GM12878 (cell line): ENCODE data around the gene ZNF385C. TPM values are rescaled to one million over a fixed set of nuclear protein-coding genes. Genes with fewer than 3 reads are reported as not detected.

ENCODE experiments used
- CBFB ChIP-seq: IDR thresholded peaks from 2 replicates; pipeline ENCODE4 v1.6.1; 2016; ENCODE audit warnings: antibody characterized with exemption, low read depth
- EGR1 ChIP-seq, 2 experiments: IDR thresholded peaks; 1 replicate in 1 of 2; 2 replicates in 1 of 2; pipeline ENCODE4 v1.6.1; 2011 to 2012; ENCODE audit warnings: low read depth in 2 of 2, low read length in 2 of 2, borderline replicate concordance in 1 of 2, mild to moderate bottlenecking in 1 of 2, moderate library complexity in 1 of 2
- HCFC1 ChIP-seq: fragments of 150-350 bp; IDR thresholded peaks from 2 replicates; pipeline ENCODE4 v1.6.1; 2014; ENCODE audit warnings: low read length
- HDAC6 ChIP-seq: fragments of 200-600 bp; sonication (generic); IDR thresholded peaks from one replicate; pipeline ENCODE4 v1.8.0; 2017; ENCODE audit warnings: antibody characterized with exemption; ENCODE audit not compliant: unreplicated experiment
- IRF5 ChIP-seq: fragments of 450-650 bp; IDR thresholded peaks from 2 replicates; pipeline ENCODE4 v1.6.1; 2017; ENCODE audit warnings: borderline replicate concordance
- MTA2 ChIP-seq: fragments of 450-650 bp; IDR thresholded peaks from 2 replicates; pipeline ENCODE4 v1.6.1; 2016; ENCODE audit warnings: low read depth, mild to moderate bottlenecking, moderate library complexity
- NFXL1 ChIP-seq: fragments of 450-650 bp; IDR thresholded peaks from 2 replicates; pipeline ENCODE4 v1.6.1; 2017; ENCODE audit warnings: antibody characterized with exemption, mild to moderate bottlenecking, borderline replicate concordance
- NR2C2 ChIP-seq: IDR thresholded peaks from 2 replicates; pipeline ENCODE4 v1.6.1; 2011; ENCODE audit warnings: borderline replicate concordance, low read depth; ENCODE audit not compliant: control insufficient read depth, insufficient read length
- NR2F1 ChIP-seq: fragments of 450-650 bp; conservative IDR thresholded peaks from 2 replicates; pipeline ENCODE4 v1.6.1; 2017; ENCODE audit warnings: mild to moderate bottlenecking
- PAX8 ChIP-seq: fragments of 450-650 bp; IDR thresholded peaks from 2 replicates; pipeline ENCODE4 v1.6.1; 2017; ENCODE audit warnings: mild to moderate bottlenecking, moderate library complexity
- POLR2A ChIP-seq: IDR thresholded peaks from 2 replicates; pipeline ENCODE4 v1.6.1; 2011; ENCODE audit warnings: low read depth, mild to moderate bottlenecking, low read length
- POLR2AphosphoS2 ChIP-seq: IDR thresholded peaks from 2 replicates; pipeline ENCODE4 v1.6.1; 2011; ENCODE audit warnings: low read depth, mild to moderate bottlenecking, low read length, improper control_type of control experiment, moderate library complexity
- POU2F2 ChIP-seq: IDR thresholded peaks from 3 replicates; pipeline ENCODE4 v1.6.1; 2011; ENCODE audit warnings: low read depth, mild to moderate bottlenecking, low read length, borderline replicate concordance
- RAD21 ChIP-seq: IDR thresholded peaks from 2 replicates; pipeline ENCODE4 v1.6.1; 2011; ENCODE audit warnings: mild to moderate bottlenecking, low read depth, low read length, moderate library complexity; ENCODE audit not compliant: insufficient read depth
- RBBP5 ChIP-seq: fragments of 200-600 bp; sonication (generic); conservative IDR thresholded peaks from 2 replicates; pipeline ENCODE4 v1.6.1; 2016
- SMARCA5 ChIP-seq: fragments of 450-650 bp; IDR thresholded peaks from 2 replicates; pipeline ENCODE4 v1.6.1; 2017; ENCODE audit warnings: mild to moderate bottlenecking
- SPI1 ChIP-seq: IDR thresholded peaks from 2 replicates; pipeline ENCODE4 v1.6.1; 2011; ENCODE audit warnings: low read depth, mild to moderate bottlenecking, low read length, moderate library complexity, borderline replicate concordance; ENCODE audit not compliant: insufficient read depth
- SUZ12 ChIP-seq: fragments of 200-600 bp; sonication (generic); IDR thresholded peaks from one replicate; pipeline ENCODE4 v1.6.1; 2018; ENCODE audit warnings: antibody characterized with exemption, mild to moderate bottlenecking; ENCODE audit not compliant: unreplicated experiment
- ZNF24 ChIP-seq: fragments of 450-650 bp; IDR thresholded peaks from 2 replicates; pipeline ENCODE4 v1.6.1; 2017; ENCODE audit warnings: antibody characterized with exemption, mild to moderate bottlenecking
- ZNF384 ChIP-seq: IDR thresholded peaks from 2 replicates; pipeline ENCODE4 v1.6.1; 2012; ENCODE audit warnings: low read depth, mild to moderate bottlenecking, low read length, improper control_type of control experiment, borderline replicate concordance
- ZNF592 ChIP-seq: fragments of 450-650 bp; IDR thresholded peaks from 2 replicates; pipeline ENCODE4 v1.6.1; 2017; ENCODE audit warnings: mild to moderate bottlenecking, moderate library complexity
- polyA plus RNA-seq, 11 experiments: library from polyadenylated mRNA; depleted of rRNA in 4 of 11; unstranded in 6 of 11; stranded (reverse) in 5 of 11; fragments of >200 nt; fragmentation: Nextera tagmentation in 4 of 11; fragmentation: Illumina TruSeq in 1 of 11; extraction: Ambion mirVana in 4 of 11; extraction: Trizol in 1 of 11; gene quantifications; 1 replicate in 1 of 11; 2 replicates in 10 of 11; pipeline versions ENCODE4 v1.2.1 to v1.2.3, GENCODE V29; 2011 to 2016; ENCODE audit warnings: inconsistent platforms in 2 of 11, missing spikeins in 2 of 11, low read depth in 1 of 11
- total RNA-seq, 4 experiments: library from RNA; depleted of rRNA in 3 of 4; stranded (reverse); fragments of >200 nt in 3 of 4; fragmentation: Illumina TruSeq in 1 of 4; extraction: Trizol in 1 of 4; gene quantifications; 2 replicates each; pipeline versions ENCODE4 v1.2.1 to v1.2.3, GENCODE V29; 2013 to 2021
- TF ChIP-seq, protein P1 (sequence below): IDR thresholded peaks from 2 replicates; pipeline ENCODE4 v1.6.1; 2012; ENCODE audit warnings: mild to moderate bottlenecking, low read depth, low read length

ZNF385C gene
- total and polyA plus RNA-seq, 10 of the 15 experiments (the other 5 are each of a cell fraction or from before 2014, with no cell fraction given) = 0.06 to 0.20 (median 0.07) TPM; not detected in 5

- TF ChIP-seq, protein P1, sequence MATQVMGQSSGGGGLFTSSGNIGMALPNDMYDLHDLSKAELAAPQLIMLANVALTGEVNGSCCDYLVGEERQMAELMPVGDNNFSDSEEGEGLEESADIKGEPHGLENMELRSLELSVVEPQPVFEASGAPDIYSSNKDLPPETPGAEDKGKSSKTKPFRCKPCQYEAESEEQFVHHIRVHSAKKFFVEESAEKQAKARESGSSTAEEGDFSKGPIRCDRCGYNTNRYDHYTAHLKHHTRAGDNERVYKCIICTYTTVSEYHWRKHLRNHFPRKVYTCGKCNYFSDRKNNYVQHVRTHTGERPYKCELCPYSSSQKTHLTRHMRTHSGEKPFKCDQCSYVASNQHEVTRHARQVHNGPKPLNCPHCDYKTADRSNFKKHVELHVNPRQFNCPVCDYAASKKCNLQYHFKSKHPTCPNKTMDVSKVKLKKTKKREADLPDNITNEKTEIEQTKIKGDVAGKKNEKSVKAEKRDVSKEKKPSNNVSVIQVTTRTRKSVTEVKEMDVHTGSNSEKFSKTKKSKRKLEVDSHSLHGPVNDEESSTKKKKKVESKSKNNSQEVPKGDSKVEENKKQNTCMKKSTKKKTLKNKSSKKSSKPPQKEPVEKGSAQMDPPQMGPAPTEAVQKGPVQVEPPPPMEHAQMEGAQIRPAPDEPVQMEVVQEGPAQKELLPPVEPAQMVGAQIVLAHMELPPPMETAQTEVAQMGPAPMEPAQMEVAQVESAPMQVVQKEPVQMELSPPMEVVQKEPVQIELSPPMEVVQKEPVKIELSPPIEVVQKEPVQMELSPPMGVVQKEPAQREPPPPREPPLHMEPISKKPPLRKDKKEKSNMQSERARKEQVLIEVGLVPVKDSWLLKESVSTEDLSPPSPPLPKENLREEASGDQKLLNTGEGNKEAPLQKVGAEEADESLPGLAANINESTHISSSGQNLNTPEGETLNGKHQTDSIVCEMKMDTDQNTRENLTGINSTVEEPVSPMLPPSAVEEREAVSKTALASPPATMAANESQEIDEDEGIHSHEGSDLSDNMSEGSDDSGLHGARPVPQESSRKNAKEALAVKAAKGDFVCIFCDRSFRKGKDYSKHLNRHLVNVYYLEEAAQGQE = no peak
- no peak for TF ChIP-seq IRF5
- TF ChIP-seq HDAC6 = no peak
- peak; percentile 54; the same call in 1 of the 2 replicates for TF ChIP-seq POLR2A
- TF ChIP-seq ZNF384 = no peak
- TF ChIP-seq SMARCA5 = no peak
- no peak for TF ChIP-seq ZNF592
- TF ChIP-seq ZNF24 = no peak
- no peak for TF ChIP-seq POLR2AphosphoS2
- TF ChIP-seq RBBP5 = no peak
- 0 out of 3 replicates have a peak, but pooled peaks of 1 of the 2 experiments have one; percentile 52 for TF ChIP-seq EGR1 (IDR thresholded peaks at IDR 0.05; ENCODE audit: borderline replicate concordance in 1 of 2, low read depth in 2 of 2, low read length in 2 of 2)
- no peak for TF ChIP-seq RAD21
- TF ChIP-seq PAX8 = no peak
- no peak for TF ChIP-seq NFXL1
- TF ChIP-seq NR2F1 = no peak
- 0 out of 2 replicates have a peak, but pooled peaks have one; percentile 12 for TF ChIP-seq MTA2
- TF ChIP-seq NR2C2 = no peak
- TF ChIP-seq SPI1 = no peak
- TF ChIP-seq HCFC1 = no peak
- no peak for TF ChIP-seq POU2F2
- TF ChIP-seq CBFB = no peak
- TF ChIP-seq SUZ12 = no peak
These were observed 122.0 kb downstream of the ZNF385C start (continued) for GRCh38 chr17:41976142-41976768.
